Hematopoietic multipotent progenitor cell treated with erythropoietin and hydrocortisone succinate and interleukin-3 and kit ligand, for 8 days (in vitro differentiated cells): ENCODE results near the gene CEP128.

Experiments
- DNase-seq: peaks from one replicate; pipeline ENCODE4 v3.0.0-alpha.2; 2015

The CEP128 gene

DNA sequence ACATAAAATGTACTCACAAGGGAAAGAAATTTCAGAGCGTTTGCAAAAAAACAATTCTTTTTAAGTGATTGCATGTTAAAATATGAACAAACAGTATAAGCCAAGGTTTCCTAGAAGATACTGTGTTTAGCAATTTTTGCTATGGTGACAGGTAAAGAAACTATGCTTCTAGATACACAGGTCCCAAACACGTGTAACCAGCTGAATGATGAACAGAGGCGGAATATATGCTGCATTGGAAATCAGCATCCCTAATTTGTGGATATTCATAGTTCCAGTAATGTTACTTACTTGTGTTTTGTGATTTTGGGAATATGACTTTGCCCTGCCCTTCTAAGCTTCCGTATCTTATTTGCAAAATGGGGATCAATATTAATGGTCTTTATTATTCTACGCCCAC is 403.9 kb downstream of the CEP128 start:
- no peak for DNase-seq

DNA sequence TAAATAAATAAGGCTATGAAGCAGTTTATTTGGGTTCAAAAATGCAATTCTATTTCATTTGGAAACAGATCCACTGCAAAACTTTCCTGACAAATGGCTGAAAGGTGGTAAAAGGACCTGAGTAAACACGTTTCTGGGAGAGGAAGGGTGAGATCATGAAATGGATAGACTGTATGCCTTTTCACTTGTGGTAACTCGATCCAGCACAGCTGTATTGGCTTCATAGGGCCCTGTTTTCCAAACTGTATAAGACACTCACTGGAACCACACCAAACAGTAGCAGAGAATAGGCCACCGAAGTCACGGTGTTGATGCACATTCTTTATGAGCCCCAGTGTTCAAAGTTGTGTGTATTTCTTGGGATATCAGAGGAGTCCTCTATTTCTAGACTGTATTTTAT is 405.1 kb downstream of the CEP128 start:
- no peak for DNase-seq

DNA sequence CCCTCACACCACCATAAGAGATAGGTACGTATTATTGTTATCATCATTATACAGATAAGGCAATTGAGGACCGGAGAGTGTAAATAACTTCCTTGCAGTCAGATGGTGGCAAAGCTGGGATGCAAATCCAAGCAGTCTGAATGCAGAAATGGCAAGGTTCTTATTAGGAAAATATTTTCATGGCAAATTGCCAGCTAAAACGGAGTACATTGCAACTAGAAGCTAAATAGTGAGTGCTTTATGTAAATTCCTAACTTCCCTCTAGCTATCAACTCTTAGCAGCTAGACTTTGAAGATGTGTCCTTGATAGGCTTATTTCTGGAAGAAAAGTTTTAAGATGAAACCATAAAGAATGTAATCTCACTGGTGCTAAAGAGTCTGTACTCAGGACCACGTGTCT is 406.4 kb downstream of the CEP128 start:
- no peak for DNase-seq

DNA sequence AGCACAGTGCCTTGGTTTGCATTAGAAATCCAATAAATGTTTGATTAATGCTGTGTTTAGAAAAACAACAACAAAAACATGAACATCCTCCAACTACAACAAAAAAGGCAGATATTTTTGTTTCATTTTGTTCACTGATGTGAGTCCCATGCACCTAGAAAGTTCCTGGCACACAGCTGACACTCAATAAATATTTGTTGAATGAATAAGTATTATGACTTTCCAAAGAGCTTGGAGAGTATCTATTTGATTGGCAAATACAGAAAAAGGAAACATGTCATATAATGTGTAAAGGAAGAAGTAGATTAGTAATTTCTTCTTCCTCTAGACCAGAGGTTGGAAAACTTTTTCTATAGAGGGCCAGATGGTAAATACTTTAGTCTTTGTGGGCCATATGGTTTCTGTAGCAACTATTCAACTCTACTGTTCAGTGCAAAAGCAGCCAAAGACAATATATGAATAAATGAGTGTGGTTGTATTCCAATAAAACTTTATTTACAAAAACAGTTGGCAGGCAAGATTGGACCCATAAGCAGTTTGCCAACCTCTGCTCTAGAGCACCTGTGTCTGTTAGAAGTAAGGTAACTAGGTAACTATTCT is 417.9 kb downstream of the CEP128 start:
- DNase-seq: no peak

DNA sequence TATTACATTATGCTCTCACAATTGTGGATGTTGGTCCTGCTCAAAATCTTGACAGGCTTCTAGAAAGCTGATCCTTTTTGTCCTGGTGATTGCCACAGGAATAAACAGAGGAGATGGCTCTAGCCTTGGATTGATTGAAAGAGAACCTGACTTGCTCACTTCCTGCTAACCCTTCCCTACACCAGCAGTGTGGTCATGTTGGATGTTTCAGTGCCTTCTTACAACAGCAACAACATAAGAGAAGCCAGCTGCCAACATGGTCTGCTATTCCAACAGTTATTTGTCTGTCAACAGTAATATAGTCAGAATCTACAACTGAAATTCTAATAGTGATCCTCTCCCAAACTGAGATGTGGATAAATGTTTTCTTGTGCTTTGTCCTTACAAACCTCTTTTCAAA is 418.6 kb downstream of the CEP128 start:
- DNase-seq: no peak

DNA sequence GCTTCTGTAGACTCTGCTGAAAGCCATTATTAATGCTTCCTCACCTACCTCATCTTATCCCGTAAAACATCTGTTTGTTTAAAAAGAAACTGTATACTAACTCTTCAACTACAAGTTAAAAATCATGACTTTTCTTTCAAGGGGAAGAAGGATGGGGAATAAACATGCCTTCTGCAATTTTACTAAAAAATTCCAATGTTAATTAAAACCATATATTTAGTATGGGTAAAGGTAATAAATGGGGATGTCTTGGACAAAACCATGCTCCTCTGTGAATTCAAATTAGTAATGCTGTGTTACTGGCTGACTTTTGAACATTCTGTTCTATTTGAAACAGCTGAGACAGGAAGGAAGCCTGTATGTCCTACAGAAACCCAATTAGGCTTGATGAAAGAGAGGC is 419.1 kb downstream of the CEP128 start:
- no peak for DNase-seq

DNA sequence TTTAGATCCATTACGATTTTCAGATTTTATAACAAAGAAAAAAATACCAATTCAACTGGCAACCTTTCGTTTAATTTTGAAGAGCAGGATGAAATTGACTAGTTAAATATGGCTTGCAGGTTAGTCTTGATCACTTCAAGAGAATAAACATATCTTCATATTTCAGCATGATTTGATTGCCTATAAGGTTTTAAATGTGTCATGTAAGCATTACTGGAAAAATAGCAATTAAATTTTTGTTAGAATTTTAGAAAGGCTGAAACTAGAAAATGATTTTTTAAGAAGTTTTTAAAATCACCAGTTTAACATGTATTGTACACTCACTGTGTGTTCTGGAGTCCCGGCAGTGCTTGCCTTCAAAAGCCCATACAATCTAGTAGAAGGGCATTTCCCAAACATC is 420.1 kb downstream of the CEP128 start:
- DNase-seq: no peak

DNA sequence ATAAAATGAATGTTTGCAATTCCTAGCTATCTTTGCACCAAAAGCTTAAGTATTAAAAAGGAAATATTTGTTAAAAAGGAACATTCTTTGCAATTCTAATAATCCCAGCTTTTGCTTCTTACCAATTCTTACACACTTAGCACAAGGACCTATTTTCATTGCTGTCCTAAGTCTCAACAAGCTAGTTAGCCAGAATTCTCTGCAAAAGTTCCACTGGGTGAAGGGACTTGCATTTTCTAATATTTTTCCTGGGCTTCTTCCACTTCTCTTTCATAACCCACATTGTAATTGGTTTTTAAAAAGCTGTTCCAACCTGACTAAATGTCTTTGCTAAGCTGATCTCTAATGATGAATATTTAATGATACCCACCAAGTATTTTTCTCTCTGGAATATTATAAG is 422.5 kb downstream of the CEP128 start:
- no peak for DNase-seq

DNA sequence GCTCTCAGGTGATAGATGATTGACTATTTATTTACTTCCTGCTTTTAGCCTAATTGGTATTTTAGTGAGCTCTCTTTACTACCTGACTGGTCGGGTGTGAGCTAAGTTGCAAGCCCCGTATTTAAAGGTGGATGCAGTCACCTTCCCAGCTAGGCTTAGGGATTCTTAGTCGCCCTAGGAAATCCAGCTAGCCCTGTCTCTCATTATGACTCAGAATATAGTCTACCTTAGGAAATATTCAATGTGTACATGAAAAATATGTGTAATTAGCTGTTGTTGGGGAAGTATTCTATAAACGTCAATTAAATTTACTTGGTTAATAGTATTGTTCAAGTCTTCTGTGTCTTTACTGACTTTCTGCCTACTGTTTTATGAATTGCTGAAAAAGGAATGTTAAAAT is 423.4 kb downstream of the CEP128 start:
- no peak for DNase-seq

DNA sequence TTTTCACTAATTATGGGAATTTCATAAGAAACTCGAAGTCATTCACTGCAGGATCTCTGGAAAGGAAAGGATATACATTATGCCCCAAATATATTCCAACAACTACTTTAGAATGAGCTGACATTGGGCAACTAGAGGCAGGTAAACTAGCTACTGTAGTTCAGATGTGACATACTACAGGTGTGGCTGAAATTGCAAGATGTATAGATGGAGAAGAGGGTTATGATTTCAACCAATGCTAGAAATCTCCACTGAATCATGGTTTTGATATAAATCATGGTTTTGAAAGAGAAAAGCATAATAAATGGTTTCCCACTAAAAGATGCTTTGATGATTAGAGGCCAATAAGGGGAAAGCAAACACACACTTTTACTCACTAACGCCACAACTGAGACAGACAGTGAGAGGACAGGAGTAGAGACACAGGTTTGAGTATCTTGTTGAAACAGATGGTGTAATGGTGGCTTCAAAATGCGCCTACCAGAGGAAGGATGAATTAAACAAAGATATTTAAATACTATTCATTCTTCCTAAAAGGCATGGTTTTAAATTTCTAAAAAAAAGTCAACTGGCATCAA is 434.2 kb downstream of the CEP128 start:
- DNase-seq: no peak

DNA sequence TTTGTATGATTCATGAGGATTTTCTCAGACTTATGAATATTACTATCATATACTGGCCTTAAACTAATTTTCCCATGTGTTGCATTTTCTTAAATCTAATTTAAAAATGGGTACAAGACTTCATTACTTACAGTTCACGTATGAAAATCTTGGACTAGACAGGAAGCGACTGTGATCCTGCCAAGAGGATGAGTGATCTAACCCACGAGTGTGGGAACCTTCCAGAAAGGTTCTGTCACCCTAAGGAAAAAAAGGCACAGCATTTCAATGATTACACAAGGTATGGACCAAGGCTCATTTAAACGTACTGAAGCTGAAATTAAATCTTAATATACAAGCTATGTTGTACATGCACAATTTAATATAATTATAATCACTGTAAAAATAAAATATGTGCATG is 436.8 kb downstream of the CEP128 start:
- DNase-seq: no peak

DNA sequence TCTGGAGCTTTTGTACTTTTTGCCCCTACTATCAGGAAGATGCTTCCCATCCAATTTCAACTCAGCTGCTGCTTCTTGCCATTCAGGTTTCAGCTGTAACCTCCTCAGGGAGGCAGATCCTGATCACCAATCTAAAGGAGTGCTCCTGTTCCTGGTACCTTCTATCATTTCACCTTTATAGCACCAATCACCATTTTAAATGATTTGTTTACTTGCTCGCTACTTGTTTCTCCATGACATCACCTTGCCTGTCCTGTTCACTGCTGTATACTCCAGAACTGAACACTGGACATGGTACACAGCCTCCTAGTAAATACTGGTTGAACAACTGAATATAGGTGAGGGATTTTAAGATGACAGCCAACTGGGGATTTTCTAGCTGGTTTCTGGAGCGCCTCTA is 443.0 kb downstream of the CEP128 start:
- no peak for DNase-seq

DNA sequence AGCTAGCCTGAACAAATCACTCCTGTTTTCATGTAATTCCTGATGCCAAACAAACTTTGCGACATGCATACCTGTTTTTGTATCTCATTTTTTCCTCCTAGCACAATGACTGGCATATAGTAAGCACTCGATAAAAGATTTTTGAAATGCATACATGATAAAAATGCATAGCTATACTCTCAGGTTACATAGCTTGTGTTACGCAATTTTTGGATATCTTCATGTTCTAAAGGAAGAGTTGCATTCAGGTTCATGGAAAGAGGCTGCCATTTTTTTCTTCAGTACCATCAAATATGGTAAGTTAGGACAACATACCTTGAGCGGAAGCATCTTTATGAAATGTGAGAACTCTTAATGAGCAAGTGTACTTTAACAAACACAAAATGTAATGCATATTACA is 445.4 kb downstream of the CEP128 start:
- DNase-seq: no peak

DNA sequence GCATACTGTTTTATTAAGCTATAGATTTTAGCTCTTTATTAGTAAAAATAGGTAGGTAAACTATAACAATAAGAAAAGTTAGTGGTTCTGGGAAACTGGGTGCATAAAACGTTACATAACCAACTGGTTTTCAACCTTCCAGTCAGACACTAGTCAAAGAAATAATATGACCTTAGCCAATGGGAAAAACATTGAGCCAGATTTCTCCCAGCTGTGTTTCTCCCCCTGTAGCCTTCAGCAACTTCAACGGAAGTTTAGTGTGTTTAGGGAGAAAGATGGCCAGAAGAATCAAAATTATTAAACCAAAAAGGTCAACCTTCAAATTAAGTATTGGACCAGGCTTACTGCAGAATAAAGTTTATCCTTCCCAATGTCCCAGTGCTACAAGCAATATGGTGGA is 446.8 kb downstream of the CEP128 start:
- DNase-seq: no peak

DNA sequence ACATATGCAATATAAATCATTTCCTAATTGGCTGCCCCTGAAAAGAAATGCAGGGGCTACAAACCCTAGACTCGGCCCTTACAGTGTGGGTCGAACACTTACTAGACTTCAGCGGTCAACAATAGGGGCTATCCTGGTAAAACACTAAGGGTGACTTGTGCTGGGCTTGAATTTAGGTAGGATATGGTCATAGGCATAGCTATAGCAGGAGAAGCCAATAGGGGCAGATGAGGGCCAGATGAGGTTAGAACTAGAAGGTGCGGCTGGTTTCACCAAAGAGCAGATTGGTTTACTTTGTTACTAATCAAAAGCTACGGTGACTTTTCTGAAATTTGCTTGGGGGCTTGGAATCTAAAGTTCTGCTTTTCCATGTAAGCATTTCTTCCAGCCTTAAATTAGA is 447.9 kb downstream of the CEP128 start:
- DNase-seq: no peak

DNA sequence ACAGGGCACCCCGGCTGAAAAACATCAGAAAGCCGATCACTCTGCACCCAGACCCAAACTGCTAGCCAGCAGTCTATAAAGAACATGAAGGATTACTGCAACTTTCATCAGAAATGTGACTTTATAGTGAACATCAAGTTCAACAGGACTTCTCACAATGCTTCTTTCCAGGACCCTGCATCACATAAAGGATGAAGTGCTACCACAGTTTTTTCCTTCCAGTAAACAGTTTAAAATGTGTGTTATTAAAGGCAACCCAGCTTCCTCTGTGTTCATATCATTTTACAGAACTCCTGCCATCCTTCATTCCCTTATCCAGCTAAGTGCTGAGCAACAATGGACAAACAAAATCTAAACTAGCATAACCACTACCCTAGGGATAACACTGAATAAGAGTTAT is 449.9 kb downstream of the CEP128 start:
- DNase-seq: no peak

DNA sequence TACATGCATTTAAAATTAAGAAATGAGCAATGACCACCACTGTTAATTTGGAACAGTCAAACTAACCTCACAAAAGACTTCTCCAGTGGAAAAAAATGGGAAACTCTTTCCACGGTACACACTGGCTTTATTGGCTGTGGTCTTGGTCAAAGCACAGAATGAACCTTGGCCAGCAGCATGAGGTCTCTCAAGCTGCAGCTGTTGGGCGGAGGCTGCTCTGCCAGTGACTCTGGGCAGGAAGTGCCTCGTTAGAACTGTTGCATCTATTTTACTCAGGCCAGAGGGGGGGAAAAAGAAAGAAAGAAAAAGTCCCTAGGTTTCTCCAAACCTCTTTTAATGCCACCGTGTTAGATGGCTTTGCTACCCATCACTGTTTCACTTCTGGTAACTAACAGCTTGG is 450.4 kb downstream of the CEP128 start:
- DNase-seq: no peak

DNA sequence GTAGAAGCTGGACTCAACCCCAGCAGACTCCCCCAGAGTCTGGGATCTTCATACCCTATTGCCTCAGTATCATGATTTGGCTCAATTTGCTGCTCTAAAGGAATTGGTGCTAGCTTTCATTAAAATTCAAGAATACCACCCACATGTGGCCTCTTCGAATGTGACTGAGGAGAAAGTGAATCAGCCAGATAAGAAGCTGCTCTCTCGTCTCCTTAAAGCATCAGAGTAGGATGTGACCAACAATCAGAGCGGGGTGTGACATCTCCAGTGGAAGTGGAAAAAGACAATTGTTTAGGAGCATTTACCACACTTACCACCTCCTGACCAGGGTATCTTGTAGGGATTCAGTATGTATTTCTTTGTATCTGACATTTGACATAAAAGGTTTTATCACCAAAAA is 452.0 kb downstream of the CEP128 start:
- no peak for DNase-seq

DNA sequence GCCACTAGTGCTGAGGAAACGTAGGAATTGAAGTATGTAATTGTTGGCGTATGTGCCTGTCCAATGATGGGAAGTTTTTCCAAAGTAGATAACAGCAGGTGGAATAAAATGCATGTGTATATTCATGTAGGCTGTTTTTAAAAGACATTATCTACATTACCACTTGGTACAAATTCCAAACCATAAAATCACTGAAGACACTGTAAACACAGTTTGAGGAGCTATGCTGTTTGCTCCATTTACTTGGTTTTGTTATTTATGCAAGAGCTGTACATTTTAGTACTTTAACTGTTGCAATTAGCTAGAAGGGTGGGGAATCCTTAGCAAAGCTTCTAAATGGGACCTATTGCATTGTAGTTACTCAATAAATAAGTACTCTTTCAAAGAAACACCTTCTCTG is 455.8 kb downstream of the CEP128 start:
- DNase-seq: no peak

DNA sequence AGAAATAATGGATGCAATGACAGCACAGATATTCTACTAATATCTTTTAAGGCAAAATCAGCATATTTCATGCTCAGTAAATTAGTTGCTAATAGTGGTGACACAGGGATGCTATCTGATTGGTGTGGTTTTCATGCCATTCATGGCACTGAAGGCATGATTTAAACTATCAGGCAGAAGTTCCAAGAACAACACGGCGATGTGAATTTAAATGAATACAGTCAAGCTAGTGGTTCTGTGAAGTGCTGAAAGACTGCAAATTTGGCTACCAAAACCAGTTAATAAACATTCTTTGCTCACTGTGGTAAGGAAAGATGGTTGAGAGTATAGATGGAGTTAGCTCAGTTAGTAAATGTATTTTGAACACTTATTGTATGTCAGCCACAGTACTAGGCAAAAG is 458.2 kb downstream of the CEP128 start:
- DNase-seq: no peak

DNA sequence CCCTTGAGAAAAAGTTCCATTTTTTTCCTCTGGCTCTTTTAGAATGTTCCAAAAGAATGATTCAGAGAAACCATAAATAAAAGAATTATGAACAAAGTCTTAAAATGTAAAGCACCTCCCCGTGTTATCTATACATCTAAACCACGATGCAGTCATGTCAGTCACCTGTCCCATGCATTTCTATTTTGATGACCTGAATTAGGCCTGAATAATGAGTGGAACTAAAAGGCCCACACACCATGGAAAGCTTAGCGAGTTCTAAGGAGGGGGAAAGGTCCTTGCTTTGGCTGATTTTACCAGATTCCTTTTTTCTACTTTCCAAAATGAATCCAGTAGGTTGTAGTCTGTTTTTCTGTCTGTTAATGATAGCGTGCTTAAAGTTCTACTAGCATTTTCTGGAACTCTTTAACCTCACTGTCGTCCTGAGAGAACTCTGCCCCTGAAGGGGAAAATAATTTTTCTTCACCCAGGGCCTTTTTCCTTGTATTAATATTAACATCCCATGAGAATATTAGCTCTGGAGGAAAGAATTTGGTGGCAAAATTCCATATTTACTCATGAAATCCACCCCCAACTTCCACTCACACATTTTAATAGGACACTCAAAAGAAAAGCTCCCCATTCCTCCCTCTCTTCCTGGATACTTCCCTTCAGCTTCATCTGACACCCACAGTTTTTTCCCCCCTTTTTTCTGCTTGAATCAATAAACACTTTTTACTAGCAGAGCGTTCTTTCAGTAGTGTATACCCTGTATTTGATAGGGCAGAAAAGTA is 464.0 kb downstream of the CEP128 start:
- no peak for DNase-seq

DNA sequence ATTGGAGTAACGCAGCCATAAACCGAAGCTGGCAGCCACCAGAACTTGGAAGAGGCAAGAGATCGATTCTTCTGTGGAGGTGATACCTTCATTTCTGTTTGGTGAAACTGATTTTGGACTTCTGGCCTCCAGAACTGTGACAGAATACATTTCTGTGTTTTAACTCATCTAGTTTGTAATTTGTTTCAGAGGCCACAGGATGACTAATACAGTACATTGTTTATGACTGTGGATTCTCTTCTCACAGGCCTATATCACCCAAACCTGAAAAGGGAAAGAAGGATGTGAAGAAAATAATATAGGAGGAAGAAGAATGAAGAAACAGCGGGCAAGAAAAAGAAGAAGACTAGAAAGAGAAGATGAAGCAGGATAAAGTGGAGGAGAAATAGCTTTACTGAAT is 466.5 kb downstream of the CEP128 start:
- no peak for DNase-seq

DNA sequence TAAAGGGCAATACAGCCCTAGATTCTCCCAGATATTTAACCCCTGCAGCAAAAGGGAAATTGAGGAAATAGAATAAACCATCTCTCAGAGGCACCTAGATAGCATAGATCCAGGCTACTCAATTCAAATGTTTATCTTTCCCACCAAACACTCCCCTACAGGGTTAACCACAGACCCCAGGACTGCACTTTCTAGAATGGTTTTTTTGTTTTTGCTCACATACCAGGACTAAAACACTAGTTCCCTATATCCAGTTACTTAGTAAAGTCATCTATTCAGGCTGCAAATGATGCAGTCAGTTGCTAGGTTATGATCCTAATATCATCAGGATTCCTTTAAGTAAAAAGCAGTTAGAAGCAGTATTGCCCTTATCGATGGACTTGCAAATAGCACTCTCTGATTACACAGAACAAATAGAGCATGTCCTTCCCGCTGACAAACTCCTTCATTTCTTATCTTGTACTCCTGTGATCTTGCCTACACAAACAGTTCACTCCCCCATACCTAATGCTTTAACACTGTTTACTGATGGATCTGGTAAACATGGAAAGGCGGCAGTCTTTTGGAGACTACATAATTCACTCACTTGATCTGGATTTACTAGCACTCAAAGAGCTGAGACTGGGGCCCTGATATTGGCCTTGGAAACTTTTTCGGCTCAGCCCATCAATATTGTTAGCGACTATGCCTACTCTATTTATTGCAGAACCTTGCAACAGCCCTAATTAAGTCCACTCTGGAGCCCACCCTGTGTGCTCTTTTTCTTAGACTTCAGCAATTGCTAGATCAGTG is 473.0 kb downstream of the CEP128 start:
- DNase-seq: no peak
